Choroid plexus epithelial cell (primary cell): ENCODE measurements around the gene QSOX1.
A peak's percentile ranks its signal among the peaks of the same experiment; 100 is the strongest.

Experiments used
- DNase-seq: peaks from one replicate; pipeline ENCODE4 v3.0.0-alpha.2; 2010; ENCODE audit warnings: low read depth
- H3K4me3 ChIP-seq: 2 replicates; pipeline ENCODE4 v1.5.1; 2011; ENCODE audit warnings: low read depth, mild to moderate bottlenecking, control low read depth, low read length, moderate library complexity
- CTCF ChIP-seq: conservative IDR thresholded peaks from 2 replicates; pipeline ENCODE4 v1.5.1; 2011; ENCODE audit warnings: low read depth, mild to moderate bottlenecking, control low read depth, inconsistent platforms, low read length, moderate library complexity

The QSOX1 gene

GRCh38 chr1:180156201-180156600 is 1.5 kb downstream of the QSOX1 start:
- no peak for DNase-seq
- TF ChIP-seq CTCF, result no peak
- peak overlapping the region; percentile 84 for H3K4me3 ChIP-seq

GRCh38 chr1:180156631-180157091 is 2.0 kb downstream of the QSOX1 start:
- peak; percentile 73 for DNase-seq
- TF ChIP-seq CTCF, result no peak
- H3K4me3 ChIP-seq, result no peak overlapping the region

- peak; percentile 62 for DNase-seq
- TF ChIP-seq CTCF, result no peak
- no peak overlapping the region for H3K4me3 ChIP-seq
These were observed 2.4 kb downstream of the QSOX1 start for GRCh38 chr1:180157108-180157507.

GRCh38 chr1:180157576-180158057 is 2.9 kb downstream of the QSOX1 start:
- no peak for DNase-seq
- no peak overlapping the region for H3K4me3 ChIP-seq
- no peak for TF ChIP-seq CTCF

GRCh38 chr1:180158149-180159147 is 3.8 kb downstream of the QSOX1 start:
- no peak for DNase-seq
- H3K4me3 ChIP-seq, result no peak overlapping the region

GRCh38 chr1:180160357-180160756 is 5.7 kb downstream of the QSOX1 start:
- no peak overlapping the region for H3K4me3 ChIP-seq
- no peak for DNase-seq
- no peak for TF ChIP-seq CTCF

More at GRCh38 chr1:180158149-180159147, 3.8 kb downstream of the QSOX1 start:
- no peak for TF ChIP-seq CTCF
